NOMO-1 treated with DMSO at 0.1 percent for 48 hours (cell line): Measurements from ENCODE around the gene SNAI1.
"Not testable (repeated sequence)": the region's sequence is repeated elsewhere in the genome, so short reads cannot be mapped to it uniquely, and the experiment has no call there.

Experiments
- DNase-seq: peaks from one replicate; lab custom pipeline; 2025; ENCODE audit not compliant: unreplicated experiment; lab: John Stamatoyannopoulos, UW

The SNAI1 gene

GRCh38 chr20:50011597-50011996, 28.8 kb downstream of the SNAI1 start:
- DNase-seq, result not testable (repeated sequence)

- DNase-seq, result no peak
Observed at GRCh38 chr20:50012282-50013263, 29.8 kb downstream of the SNAI1 start.

- no peak for DNase-seq
Observed at GRCh38 chr20:50013976-50014375, 31.2 kb downstream of the SNAI1 start.

- no peak for DNase-seq
Observed at GRCh38 chr20:50014570-50015562, 32.1 kb downstream of the SNAI1 start.

- DNase-seq, result no peak
Observed at GRCh38 chr20:50015636-50015992, 32.8 kb downstream of the SNAI1 start.

GRCh38 chr20:50015993-50016770, 33.4 kb downstream of the SNAI1 start:
- DNase-seq, result no peak

GRCh38 chr20:50017160-50017559, 34.4 kb downstream of the SNAI1 start:
- DNase-seq, result no peak

- DNase-seq, result no peak
Observed at GRCh38 chr20:50017576-50018248, 34.9 kb downstream of the SNAI1 start.

GRCh38 chr20:50019466-50020256, 36.9 kb downstream of the SNAI1 start:
- DNase-seq, result no peak

- DNase-seq, result peak; percentile 38
Observed at GRCh38 chr20:50020288-50020687, 37.5 kb downstream of the SNAI1 start.

GRCh38 chr20:50022676-50023075, 39.9 kb downstream of the SNAI1 start:
- no peak for DNase-seq

GRCh38 chr20:50023116-50023805, 40.5 kb downstream of the SNAI1 start:
- no peak for DNase-seq

GRCh38 chr20:50026746-50027575, 44.2 kb downstream of the SNAI1 start:
- DNase-seq, result no peak

- no peak for DNase-seq
Observed at GRCh38 chr20:50027611-50028105, 44.9 kb downstream of the SNAI1 start.

GRCh38 chr20:50029083-50029696, 46.4 kb downstream of the SNAI1 start:
- DNase-seq, result no peak

GRCh38 chr20:50029697-50030461, 47.1 kb downstream of the SNAI1 start:
- DNase-seq, result peak; percentile 15
